GM20431 (cell line): Measurements from ENCODE around the gene MALAT1.

Source experiments
- in situ Hi-C: fragments of 300-500 bp; cut with MseI, MboI; formaldehyde crosslinking; loops from one replicate; pipeline ENCODE4 v1.15.0; 2020; ENCODE audit warnings: low sequenced_read_pairs; ENCODE audit not compliant: unreplicated experiment

MALAT1 gene

DNA sequence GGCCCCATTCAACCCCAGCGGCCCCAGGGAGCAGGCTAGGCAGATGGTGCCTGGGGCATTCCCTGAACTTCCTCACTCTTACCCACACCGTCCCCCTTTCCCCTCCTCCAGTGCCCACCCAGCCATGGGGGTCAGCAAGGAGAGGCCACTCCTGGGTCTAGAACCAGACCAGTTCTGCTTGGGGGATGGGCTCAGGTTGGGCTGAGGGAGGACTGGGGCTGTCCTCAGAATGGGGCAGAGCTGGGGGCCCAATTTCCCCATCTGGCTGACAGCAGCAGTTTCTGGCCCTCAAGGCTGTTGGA, 38.4 kb downstream of the MALAT1 start:
- in situ Hi-C loops: no loop called here

DNA sequence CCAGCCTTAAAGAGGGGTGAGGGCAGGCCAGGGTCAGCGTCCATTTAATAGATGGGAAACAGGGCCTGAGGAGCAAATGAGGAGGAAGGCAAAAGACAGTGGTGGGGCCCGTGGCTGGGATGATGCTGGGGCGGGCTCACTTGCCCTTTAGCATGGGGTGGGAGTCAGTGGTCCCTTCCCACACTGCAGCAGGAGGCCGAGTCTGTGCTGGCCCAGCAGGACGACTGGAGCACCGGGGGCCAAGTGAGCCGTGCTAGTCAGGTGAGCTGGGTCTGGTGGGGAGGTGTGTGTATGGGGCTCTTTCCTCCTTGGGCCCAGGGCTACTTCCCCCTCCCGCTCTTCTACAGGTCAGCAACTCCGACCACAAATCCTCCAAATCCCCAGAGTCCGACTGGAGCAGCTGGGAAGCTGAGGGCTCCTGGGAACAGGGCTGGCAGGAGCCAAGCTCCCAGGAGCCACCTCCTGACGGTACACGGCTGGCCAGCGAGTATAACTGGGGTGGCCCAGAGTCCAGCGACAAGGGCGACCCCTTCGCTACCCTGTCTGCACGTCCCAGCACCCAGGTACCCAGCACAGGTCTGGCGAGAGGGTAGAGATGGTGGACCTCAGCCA, 38.9 kb downstream of the MALAT1 start:
- in situ Hi-C loops: no loop called here

DNA sequence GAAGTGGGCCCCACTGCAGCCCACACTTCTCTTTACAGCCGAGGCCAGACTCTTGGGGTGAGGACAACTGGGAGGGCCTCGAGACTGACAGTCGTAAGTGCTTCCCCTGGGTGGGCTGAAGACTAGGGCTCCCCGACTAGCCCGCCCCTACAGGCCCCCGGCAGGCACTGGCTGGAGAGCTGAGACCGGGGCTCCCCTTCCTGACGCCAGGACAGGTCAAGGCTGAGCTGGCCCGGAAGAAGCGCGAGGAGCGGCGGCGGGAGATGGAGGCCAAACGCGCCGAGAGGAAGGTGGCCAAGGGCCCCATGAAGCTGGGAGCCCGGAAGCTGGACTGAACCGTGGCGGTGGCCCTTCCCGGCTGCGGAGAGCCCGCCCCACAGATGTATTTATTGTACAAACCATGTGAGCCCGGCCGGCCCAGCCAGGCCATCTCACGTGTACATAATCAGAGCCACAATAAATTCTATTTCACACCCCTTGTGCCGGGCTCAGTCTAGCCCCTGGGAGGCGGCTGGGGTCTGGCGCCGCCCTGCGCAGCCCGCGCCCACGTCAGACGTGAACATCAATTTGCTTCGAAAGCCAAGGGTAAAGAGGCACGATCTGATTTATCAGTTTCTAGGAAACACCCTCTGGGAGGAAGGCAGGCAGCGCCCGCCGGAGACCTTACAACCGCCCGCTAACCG, 39.5 kb downstream of the MALAT1 start:
- in situ Hi-C loops: no loop called here

DNA sequence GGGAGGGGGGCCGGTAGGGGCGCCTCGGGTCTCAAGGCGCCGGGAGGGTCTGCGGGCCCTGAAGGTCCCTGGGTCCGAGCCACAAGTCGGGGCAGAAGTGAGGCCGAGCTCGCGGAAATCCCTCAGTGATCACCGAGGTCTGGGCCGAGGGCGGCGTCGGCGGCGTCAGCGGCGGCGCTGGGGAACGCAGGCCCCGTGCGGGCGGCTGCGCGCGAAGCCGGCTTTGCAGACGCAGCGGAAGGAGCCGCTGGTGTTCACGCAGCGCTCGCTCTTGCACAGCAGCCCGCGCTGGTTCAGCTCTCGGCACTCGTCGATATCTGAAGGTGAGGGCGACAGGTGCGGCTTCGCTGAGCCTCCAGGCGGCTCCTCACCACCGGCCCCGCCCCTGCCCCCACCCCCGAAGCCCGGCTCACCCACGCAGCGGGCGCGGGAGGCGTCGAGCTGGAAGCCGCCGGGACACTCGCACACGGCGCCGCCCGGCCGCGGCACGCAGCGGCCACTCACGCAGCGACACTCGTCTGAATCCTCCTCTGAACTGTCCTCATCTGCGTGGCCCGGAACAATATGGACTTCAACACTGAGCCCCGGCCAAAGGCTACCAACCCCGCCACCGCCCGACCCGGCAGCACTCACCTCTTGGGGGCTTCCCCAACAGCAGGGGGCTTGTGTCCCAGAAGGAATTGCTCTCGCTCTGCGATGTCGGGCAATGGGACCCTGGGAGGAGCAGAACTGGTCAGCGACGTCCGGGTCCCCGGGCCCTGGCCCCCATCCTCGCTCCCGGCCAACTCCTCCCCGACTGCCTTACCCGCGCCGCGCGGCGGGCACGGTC, 40.3 kb downstream of the MALAT1 start:
- in situ Hi-C loops: no loop called here

DNA sequence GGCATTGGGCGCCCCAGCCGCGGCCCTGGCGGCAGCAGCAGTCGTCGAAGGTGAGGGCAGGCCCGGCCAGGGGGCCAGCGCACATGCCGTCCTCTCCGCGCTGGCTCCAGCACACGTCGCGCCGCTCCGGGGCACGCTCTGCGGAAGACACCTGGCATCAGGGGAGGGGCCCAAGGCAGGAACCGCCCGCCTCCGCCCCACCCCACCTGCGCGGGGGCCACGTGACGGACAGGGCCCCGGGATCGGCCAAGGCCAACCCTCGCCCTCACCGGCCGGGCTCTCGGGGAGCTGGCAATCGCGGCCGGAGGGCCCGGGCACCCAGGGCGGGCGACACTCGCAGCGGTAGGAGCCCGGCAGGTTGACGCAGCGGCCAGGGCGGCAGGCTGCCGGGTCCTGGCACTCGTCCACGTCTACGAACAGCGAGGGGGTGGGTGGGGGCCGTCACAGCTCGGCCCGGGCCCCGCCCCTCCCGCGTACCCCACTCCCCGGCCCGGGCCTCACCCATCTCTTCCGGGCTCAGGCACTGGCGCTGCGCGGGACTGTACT, 41.0 kb downstream of the MALAT1 start:
- in situ Hi-C loops: no loop called here

DNA sequence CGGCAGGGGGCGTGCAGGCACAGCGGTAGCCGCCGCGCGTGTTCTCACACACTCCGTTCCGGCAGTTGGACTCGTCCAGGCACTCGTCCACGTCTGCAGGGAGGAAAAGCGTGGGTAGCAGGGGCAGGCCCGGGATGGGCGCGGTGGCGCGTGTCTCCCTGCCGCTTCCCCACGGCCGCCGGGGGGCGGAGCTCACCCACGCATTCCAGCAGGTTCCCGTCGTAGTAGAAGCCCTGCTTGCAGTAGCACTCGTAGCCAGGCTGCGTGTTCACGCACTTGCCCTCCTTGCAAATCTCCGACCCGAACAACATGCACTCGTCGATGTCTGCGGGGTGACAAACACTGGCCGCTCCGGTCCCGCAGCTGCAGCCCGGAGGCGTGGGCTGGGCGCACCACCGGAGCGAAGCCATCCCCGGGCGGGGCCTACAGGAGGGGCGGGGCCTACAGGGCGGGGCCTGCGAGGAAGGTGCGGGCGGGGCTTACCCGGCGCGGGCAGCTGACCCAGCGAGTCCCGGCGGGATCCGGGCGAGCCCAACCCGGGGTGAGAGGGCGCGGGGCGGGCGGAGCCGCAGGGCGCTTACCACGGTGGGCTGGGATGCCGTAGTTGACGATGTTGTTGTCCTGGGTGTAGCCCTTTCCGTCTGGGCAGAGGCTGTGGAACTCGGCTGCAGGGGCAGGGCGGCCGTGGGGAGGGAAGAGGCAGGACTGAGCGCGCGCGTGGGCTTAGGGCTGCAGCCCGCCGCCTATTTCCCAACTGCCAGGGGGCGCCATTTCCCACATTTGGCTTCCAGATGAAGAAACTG, 41.6 kb downstream of the MALAT1 start:
- in situ Hi-C loops: no loop called here

DNA sequence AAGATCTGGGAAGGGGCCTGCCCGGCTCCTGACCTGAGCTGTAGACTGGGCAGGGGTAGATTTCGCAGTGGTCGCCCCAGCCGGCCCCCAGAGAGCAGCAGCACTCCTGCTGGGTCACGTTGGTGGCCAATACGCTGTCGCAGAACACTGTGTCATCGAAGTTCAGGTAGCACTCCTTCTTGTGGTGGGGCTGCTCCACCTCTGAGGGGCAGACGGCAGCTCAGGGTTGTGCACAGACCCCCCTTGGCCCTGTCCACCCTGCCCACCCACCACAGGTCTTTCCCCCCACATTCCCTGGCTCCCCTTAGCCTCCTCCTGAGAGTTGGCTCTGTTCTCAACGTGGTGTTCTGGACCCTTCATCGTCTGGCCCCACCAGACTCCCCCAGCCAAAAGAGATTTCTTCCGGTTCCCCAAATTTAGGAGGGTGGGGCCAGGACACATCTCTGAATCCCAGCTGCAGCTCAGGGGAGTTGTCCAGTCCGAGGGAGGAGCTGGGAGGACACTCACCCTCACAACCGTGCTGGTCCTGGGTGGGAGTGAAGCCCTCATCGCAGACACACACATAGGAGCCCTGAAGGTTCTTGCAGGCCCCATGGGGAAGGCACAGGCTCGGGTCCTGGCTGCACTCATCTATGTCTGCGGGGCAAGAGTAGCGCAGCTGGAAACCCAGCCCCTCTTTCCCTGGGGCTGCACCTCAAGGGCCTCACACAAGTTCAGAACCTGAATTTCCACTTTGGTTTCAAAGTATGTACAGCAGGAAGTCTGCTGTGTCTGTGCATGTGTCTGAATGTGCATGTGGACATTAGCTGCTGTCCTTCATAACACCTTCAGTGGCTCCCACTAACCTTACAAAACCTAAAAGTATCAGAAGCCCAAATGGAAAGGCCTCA, 42.5 kb downstream of the MALAT1 start:
- in situ Hi-C loops: no loop called here

DNA sequence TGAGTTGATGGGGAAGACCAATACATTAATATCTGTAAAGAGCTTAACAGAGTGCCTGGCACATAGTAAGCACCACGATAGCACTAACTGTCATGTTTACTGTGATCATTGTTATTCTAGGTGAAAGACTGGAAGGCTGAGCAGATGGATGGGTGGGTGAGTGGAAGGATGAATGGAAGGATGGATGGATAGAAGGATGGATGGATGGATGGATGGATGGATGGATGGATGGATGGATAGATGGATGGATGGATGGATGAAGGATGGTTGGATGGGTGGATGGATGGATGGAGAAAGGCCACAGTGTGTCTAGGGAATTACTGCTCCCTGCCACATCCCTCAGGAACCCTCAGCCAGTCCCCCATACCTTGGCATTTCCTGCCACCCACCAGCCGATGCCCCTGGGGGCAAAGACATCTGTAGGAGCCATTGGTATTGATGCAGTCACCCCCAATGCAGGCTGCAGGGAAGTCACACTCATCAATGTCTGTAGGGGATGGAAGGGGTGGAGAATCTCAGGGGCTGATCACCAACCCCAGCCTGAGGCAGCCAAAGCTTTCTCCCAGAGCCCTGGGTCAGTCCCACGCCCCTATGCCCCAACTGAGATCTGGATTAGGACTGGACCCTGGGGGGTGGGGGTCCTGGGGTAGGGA, 44.0 kb downstream of the MALAT1 start:
- in situ Hi-C loops: no loop called here

DNA sequence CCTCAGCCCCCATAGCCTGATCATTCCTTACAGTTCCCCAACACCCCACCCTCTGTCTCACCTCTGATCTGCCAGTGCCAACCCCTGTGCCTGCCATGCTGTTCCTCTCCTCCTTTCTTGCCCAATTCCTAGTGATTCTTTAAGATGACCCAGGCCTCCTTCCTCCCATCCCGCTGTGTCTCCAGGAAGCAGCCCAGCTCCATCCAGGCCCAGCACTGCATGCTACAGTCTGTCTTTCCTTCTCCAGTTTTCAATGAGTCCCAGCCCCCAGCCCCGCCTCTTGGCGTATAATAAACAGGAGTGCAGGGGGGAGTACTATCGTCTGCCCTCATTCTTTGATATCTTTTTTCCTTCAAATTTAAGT, 47.0 kb downstream of the MALAT1 start:
- in situ Hi-C loops: no loop called here

DNA sequence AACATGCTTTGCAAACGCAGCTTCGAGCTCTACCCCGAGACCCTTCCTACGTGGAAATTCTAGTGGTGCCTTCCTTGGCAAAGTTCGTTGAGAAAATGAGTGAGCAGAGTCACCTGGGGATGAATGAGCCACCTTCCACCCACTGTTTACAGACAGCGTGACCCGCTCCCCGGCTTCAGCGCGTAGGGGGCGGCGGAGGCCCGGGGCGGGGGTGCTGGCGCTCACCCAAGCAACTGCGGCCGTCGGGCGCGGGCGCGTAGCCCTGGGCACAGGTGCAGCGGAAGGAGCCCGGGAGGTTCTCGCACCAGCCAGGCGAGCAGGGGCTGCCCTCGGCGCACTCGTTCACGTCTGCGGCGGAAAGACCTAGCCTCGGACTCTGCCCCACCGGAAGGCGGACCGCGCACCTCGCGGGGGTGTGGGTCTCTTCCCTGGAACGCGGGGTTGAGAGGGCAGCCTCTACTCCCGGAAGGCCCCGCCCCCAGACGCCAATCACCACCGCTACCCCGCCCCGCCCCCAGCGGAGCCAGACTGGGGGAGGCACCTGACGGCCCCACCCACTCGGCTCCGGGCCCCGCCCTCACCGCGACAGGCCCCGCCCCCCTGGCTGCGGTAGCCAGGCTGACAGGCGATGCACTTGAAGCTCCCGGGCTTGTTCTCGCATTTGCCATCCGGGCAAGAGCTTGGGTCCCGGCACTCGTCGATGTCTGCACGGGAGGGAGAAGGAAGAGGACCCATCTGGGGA, 47.5 kb downstream of the MALAT1 start:
- in situ Hi-C loops: no loop called here

DNA sequence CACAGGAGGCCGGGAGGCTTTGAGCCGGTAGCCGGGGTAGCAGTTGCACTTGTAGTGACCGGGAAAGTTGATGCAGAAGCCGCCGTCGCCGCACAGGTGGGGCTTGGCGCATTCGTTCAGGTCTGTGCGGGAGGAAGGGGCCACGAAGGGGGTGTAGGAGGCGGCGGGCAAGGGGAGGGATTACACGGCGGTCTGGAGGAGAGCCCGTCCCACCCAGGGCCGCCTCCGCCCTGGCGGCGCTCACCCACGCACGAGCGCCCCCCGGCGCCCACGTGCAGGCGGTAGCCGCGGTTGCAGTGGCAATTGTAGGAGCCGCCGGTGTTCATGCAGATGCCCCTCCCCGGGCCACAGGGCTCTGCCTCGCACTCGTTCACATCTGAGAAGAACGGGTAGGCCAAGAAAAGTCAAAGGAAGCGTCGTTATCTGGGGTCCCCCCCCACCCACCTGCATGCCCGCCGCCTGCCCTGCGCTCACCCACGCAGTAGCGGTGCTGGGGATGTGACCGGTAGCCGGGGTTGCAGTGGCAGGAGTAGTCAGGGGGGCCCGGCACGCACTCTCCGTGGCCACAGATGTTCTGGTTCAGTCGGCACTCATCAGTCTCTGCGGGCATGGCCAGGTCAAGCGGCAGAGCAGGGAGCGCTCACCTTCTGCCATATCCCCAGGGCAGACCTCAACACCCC, 48.7 kb downstream of the MALAT1 start:
- in situ Hi-C loops: no loop called here

DNA sequence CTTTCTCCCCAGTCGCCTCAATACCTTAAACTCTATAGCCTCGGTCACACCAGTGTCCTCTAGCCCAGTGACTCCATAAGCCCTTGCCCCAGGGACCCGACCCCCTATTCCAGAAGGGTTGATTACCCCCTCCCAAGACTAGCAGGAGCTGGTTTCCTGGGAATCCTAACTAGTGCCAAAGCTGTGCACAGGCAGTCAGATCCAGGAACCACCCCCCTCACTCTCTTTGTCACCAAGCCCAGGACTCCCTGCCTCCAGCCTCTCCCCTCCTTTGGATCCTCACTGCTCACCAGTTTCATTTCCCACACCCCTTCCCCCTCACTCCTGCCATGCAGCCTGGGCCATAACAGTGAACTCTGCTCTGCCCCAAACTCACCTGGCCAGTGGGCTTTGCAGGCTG, 49.5 kb downstream of the MALAT1 start:
- in situ Hi-C loops: no loop called here

DNA sequence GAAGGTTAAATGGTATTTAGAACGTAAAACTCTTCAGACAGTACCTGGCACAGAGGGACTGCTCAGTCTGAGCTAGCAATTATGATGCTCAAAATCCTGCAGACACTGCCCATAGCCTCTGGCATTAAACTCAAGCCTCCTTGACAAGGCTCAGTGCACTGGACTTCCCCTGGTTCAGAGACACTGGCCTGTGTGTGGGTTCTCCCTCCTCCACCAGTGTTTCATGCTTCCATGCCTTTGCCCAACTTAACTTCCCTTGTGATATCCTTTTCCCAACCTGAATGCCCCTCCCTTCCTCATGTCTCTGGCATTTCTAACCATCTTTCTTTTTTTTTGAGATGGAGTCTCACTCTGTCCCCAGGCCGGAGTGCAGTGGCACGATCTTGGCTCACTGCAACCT, 50.3 kb downstream of the MALAT1 start:
- in situ Hi-C loops: no loop called here

DNA sequence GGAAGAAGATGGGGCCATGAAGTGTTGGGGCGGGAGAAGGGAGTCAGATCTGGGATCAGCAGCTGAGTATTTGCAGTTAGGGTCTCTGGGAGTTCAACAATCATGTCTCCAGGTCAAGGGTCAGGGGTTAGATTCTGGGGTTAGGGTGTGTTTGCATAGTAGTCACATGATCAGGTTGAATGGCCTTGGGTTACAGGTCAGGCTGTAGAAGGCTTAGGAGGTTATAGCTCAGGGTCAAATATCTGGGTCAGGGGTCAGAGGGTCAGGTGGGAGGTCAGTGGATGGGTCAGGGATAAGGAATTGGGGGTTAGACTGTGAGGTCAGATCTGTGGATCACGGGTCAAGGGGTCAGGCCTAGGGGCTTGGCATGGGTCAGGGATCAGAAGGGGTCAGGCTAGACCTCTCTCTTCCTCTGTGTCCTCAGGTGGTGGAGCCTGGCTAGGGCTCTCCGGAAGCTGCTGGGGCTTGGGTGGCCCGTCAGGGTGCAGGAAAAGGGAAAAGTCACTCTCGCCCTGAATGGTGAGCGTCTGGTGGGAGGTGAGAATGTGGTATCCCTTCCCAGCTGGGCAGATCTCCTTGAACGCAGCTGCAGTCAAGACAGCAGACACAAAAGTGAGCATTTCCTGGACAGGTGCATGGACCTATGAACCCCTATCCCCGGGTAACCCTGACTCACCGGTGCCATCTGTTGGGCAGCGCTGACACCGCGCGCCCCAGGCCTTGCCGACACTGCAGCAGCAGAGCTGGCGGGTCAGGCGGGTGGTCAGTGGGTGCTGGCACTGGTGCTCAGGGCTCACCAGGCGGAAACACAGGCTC, 52.9 kb downstream of the MALAT1 start:
- in situ Hi-C loops: no loop called here

DNA sequence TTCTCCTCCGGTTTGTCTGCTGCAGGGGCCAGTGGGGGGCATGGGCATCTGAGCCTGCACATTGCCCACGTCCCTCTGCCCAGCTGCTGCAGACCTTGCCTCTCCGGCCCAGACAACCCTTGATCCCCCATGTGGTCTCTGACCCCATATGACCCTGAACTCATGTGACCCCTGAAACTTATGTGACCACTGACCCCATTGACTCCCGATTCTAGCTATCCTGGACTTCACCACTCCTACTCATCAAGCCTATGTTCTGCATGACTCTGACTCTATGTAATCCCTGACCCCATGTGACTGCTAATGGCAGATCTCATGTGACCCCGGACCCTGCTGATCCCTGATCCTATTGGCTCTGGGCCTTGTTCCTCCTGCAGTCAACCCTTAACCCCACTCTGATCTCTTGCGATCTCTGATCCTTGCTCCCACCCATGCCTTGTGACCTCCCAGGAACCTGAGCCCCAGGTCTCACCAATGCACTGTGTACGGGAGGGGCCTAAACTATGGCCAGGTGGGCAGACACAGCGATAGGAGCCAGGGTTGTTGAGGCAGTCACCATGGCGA, 53.6 kb downstream of the MALAT1 start:
- in situ Hi-C loops: no loop called here

DNA sequence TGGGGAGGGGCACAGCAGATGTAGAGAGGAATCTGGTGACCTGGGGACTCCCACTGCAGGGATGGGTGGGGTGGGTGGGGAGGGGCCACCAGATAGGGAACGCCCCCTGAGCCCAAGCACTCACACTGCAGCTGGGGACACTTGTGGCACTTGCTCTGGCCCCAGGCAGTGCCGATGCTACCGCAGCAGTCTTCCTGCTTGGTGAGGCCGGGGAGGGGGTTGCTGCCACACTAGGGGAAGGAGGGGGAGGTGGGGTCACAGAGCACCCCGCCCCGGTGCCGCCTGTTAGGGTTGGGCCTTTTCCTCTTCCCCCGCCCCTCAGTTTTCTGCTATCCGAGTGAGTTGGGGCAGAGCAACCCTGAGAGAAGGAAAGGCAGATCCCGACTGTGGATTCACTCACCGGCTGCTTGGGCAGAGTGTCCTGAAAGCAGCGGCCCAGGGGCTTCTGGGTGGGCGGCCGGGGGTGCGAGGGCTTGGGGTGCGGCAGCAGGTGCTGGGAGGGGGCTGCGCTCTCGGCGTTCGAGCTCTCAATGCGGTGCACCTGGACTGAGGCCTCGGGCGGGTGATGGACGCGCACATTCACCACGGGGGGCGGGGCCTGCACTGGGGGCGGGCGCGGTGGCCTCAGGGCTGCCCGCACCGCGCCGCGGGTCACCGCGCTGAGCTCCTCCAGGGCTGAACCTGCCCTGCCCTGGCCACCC, 54.6 kb downstream of the MALAT1 start:
- in situ Hi-C loops: no loop called here
